T1000 (cell line): ENCODE data around the gene PPP4R1.
"Not testable (repeated sequence)": the region's sequence is repeated elsewhere in the genome, so short reads cannot be mapped to it uniquely, and the experiment has no call there.

ENCODE experiments used
- DNase-seq: peaks from one replicate; lab custom pipeline; 2025; ENCODE audit warnings: mixed read lengths; lab: John Stamatoyannopoulos, UW

PPP4R1 gene

GRCh38 chr18:9614401-9615279 lies at the start of gene PPP4R1:
Gene PPP4R1 (minus strand): TSS chr18:9614559. CDS start chr18:9614484, 75 bp downstream.
- no peak for DNase-seq

- no peak for DNase-seq
These were observed 49.0 kb upstream of the PPP4R1 start for GRCh38 chr18:9663377-9663776.

- no peak for DNase-seq
These were observed 47.2 kb upstream of the PPP4R1 start for GRCh38 chr18:9661564-9661963.

GRCh38 chr18:9659499-9660375 lies 45.4 kb upstream of the PPP4R1 start:
- DNase-seq = no peak

GRCh38 chr18:9658087-9658641 lies 43.8 kb upstream of the PPP4R1 start:
- peak; percentile 31 for DNase-seq

- no peak for DNase-seq
These were observed 40.9 kb upstream of the PPP4R1 start for GRCh38 chr18:9655232-9655767.

GRCh38 chr18:9653390-9653789 lies 39.0 kb upstream of the PPP4R1 start:
- no peak for DNase-seq

GRCh38 chr18:9649164-9649540 lies 34.8 kb upstream of the PPP4R1 start:
- no peak for DNase-seq

GRCh38 chr18:9648431-9649163 lies 34.2 kb upstream of the PPP4R1 start:
- no peak for DNase-seq

GRCh38 chr18:9647496-9648323 lies 33.4 kb upstream of the PPP4R1 start:
- DNase-seq = no peak

- DNase-seq = peak; percentile 30
These were observed 29.2 kb upstream of the PPP4R1 start for GRCh38 chr18:9643549-9643948.

- no peak for DNase-seq
These were observed 28.6 kb upstream of the PPP4R1 start for GRCh38 chr18:9642799-9643462.

- not testable (repeated sequence) for DNase-seq
These were observed 26.7 kb upstream of the PPP4R1 start for GRCh38 chr18:9641081-9641480.

- DNase-seq = no peak
These were observed 24.5 kb upstream of the PPP4R1 start for GRCh38 chr18:9638886-9639285.

- no peak for DNase-seq
These were observed 22.8 kb upstream of the PPP4R1 start for GRCh38 chr18:9637036-9637767.

- no peak for DNase-seq
These were observed 20.5 kb upstream of the PPP4R1 start for GRCh38 chr18:9634856-9635255.

GRCh38 chr18:9631814-9632496 lies 17.6 kb upstream of the PPP4R1 start:
- no peak for DNase-seq

- no peak for DNase-seq
These were observed 16.1 kb upstream of the PPP4R1 start for GRCh38 chr18:9630444-9630843.

- no peak for DNase-seq
These were observed 15.3 kb upstream of the PPP4R1 start for GRCh38 chr18:9629709-9630108.
